H1 (cell line): ENCODE results near the gene CFAP97D1. TPM values are rescaled to one million over a fixed set of nuclear protein-coding genes. Genes with fewer than 3 reads are reported as not detected.

Experiments used
- CTCF ChIA-PET: fragments of 300-600 bp; sonication (Branson Sonifier 250); formaldehyde crosslinking; loops from one replicate; lab custom pipeline; 2021; ENCODE audit not compliant: partially characterized antibody; lab: Charles Lee
- POLR2A ChIA-PET: fragments of 300-600 bp; sonication (Branson Sonifier 250); formaldehyde crosslinking; loops from one replicate; lab custom pipeline; 2021; ENCODE audit warnings: inconsistent platforms; ENCODE audit not compliant: partially characterized antibody; lab: Charles Lee
- DNase-seq, 2 experiments: peaks; one replicate each; pipeline versions ENCODE4 v3.0.0 to v3.0.0-alpha.2; 2010 to 2022; ENCODE audit warnings: low spot score in 2 of 2, low read depth in 1 of 2, mixed read lengths in 1 of 2
- FAIRE-seq: peaks from 2 replicates; lab custom pipeline; 2011; peaks lifted over from hg19 to GRCh38; lab: Jason Lieb, UNC
- H2AFZ ChIP-seq: 2 replicates; pipeline ENCODE4 v1.8.1; 2012; ENCODE audit warnings: low read length, inconsistent platforms
- H2AK5ac ChIP-seq: 2 replicates; pipeline ENCODE4 v1.6.1; 2013; ENCODE audit warnings: low read depth, low read length
- H2BK120ac ChIP-seq: replicated peaks from 2 replicates; pipeline ENCODE3; 2013; ENCODE audit warnings: low read depth, low read length, inconsistent platforms
- H2BK12ac ChIP-seq: 2 replicates; pipeline ENCODE4 v1.6.1; 2013; ENCODE audit warnings: low read depth, low read length
- H2BK15ac ChIP-seq: 2 replicates; pipeline ENCODE4 v1.6.1; 2013; ENCODE audit warnings: low read length
- H2BK20ac ChIP-seq: 2 replicates; pipeline ENCODE4 v1.6.1; 2013; ENCODE audit warnings: low read length
- H2BK5ac ChIP-seq: 2 replicates; pipeline ENCODE4 v1.6.1; 2013; ENCODE audit warnings: low read depth, low read length
- H3K14ac ChIP-seq: 2 replicates; pipeline ENCODE4 v1.6.1; 2013; ENCODE audit warnings: inconsistent platforms; ENCODE audit not compliant: insufficient read length
- H3K18ac ChIP-seq: 2 replicates; pipeline ENCODE4 v1.6.1; 2013; ENCODE audit warnings: low read length; ENCODE audit errors: extremely low read depth
- H3K23ac ChIP-seq: 2 replicates; pipeline ENCODE4 v1.6.1; 2013; ENCODE audit warnings: inconsistent platforms; ENCODE audit not compliant: insufficient read length
- H3K23me2 ChIP-seq: 2 replicates; pipeline ENCODE4 v1.6.1; 2013; ENCODE audit warnings: low read depth, low read length
- H3K27ac ChIP-seq: 2 replicates; pipeline ENCODE4 v1.6.1; 2011; ENCODE audit warnings: low read depth, low read length, inconsistent platforms
- H3K27me3 ChIP-seq, 4 experiments: replicated peaks in 1 of 4; 1 replicate in 1 of 4; 2 replicates in 3 of 4; pipeline versions ENCODE4 v1.6.1 to v1.8.1; 2011 to 2013; ENCODE audit warnings: low read length in 3 of 4, mild to moderate bottlenecking in 3 of 4, inconsistent platforms in 2 of 4, mixed read lengths in 2 of 4, moderate library complexity in 1 of 4; ENCODE audit not compliant: control insufficient read depth in 3 of 4, insufficient read depth in 3 of 4; ENCODE audit errors: extremely low read depth in 1 of 4
- H3K36me3 ChIP-seq, 4 experiments: 2 replicates each; pipeline versions ENCODE4 v1.6.1 to v1.8.1; 2011 to 2013; ENCODE audit warnings: mild to moderate bottlenecking in 4 of 4, low read length in 3 of 4, moderate library complexity in 2 of 4, control low read depth in 1 of 4, inconsistent platforms in 1 of 4; ENCODE audit not compliant: insufficient read depth in 4 of 4, control insufficient read depth in 2 of 4
- H3K4ac ChIP-seq: replicated peaks from 2 replicates; pipeline ENCODE3; 2013; ENCODE audit warnings: low read length, low read depth, mixed read lengths, inconsistent platforms; ENCODE audit not compliant: insufficient read length
- H3K4me1 ChIP-seq, 4 experiments: replicated peaks in 1 of 4; 1 replicate in 1 of 4; 2 replicates in 3 of 4; pipeline versions ENCODE4 v1.6.1 to v1.8.1; 2011 to 2013; ENCODE audit warnings: low read length in 3 of 4, inconsistent platforms in 2 of 4, mixed read lengths in 1 of 4; ENCODE audit not compliant: insufficient read depth in 4 of 4, control insufficient read depth in 3 of 4
- H3K4me2 ChIP-seq, 2 experiments: 2 replicates each; pipeline versions ENCODE4 v1.6.1 to v1.8.1; 2011 to 2013; ENCODE audit warnings: low read depth in 2 of 2, low read length in 2 of 2, control low read depth in 1 of 2, inconsistent platforms in 1 of 2, mild to moderate bottlenecking in 1 of 2; ENCODE audit not compliant: insufficient read depth in 1 of 2
- H3K4me3 ChIP-seq, 4 experiments: fragments of 200-600, 300-600 bp in 1 of 4; sonication (generic), shearing (Covaris generic), sonication (Bioruptor Twin) in 1 of 4; 2 replicates each; pipeline versions ENCODE4 v1.5.1 to v1.8.1; 2011 to 2016; ENCODE audit warnings: low read length in 4 of 4, low read depth in 3 of 4, control low read depth in 2 of 4, inconsistent platforms in 2 of 4, mild to moderate bottlenecking in 2 of 4, mixed read lengths in 1 of 4, moderate library complexity in 1 of 4; ENCODE audit not compliant: insufficient read depth in 2 of 4; ENCODE audit errors: extremely low read depth in 1 of 4
- H3K56ac ChIP-seq: replicated peaks from 2 replicates; pipeline ENCODE3; 2013; ENCODE audit warnings: low read depth, mild to moderate bottlenecking, mixed read lengths, low read length, inconsistent platforms; ENCODE audit not compliant: insufficient read length
- H3K79me1 ChIP-seq: 2 replicates; pipeline ENCODE4 v1.6.1; 2013; ENCODE audit warnings: low read depth, low read length, control low read depth
- H3K79me2 ChIP-seq, 2 experiments: 2 replicates each; pipeline versions ENCODE4 v1.6.1 to v1.8.1; 2012 to 2013; ENCODE audit warnings: low read length in 2 of 2, mild to moderate bottlenecking in 2 of 2, inconsistent platforms in 1 of 2; ENCODE audit not compliant: insufficient read depth in 2 of 2, control insufficient read depth in 1 of 2
- H3K9ac ChIP-seq, 4 experiments: replicated peaks in 1 of 4; 1 replicate in 1 of 4; 2 replicates in 3 of 4; pipeline versions ENCODE4 v1.6.1 to v1.8.1; 2011 to 2013; ENCODE audit warnings: low read depth in 3 of 4, low read length in 3 of 4, control low read depth in 2 of 4, mild to moderate bottlenecking in 2 of 4, moderate library complexity in 2 of 4, inconsistent platforms in 1 of 4; ENCODE audit errors: extremely low read depth in 1 of 4
- H3K9me3 ChIP-seq, 2 experiments: 2 replicates each; pipeline versions ENCODE4 v1.6.1 to v1.8.1; 2012 to 2013; ENCODE audit warnings: mild to moderate bottlenecking in 2 of 2, moderate library complexity in 2 of 2, control low read depth in 1 of 2, inconsistent platforms in 1 of 2, low read depth in 1 of 2, low read length in 1 of 2, mixed read lengths in 1 of 2; ENCODE audit not compliant: insufficient read depth in 2 of 2
- H4K20me1 ChIP-seq, 2 experiments: replicated peaks in 1 of 2; 2 replicates each; pipeline versions ENCODE3 to v1.8.1; 2011 to 2013; ENCODE audit warnings: inconsistent platforms in 2 of 2, low read length in 2 of 2, mild to moderate bottlenecking in 1 of 2; ENCODE audit not compliant: insufficient read depth in 2 of 2, control insufficient read depth in 1 of 2
- H4K5ac ChIP-seq: 2 replicates; pipeline ENCODE4 v1.6.1; 2013; ENCODE audit warnings: low read length, low read depth, mixed read lengths, inconsistent platforms; ENCODE audit not compliant: insufficient read length
- H4K8ac ChIP-seq: 2 replicates; pipeline ENCODE4 v1.8.0; 2013; ENCODE audit warnings: mild to moderate bottlenecking, moderate library complexity, low read length, inconsistent platforms; ENCODE audit not compliant: insufficient read depth; ENCODE audit errors: extremely low read depth
- H4K91ac ChIP-seq: replicated peaks from 2 replicates; pipeline ENCODE3; 2013; ENCODE audit warnings: low read length, mixed read lengths, inconsistent platforms; ENCODE audit not compliant: insufficient read length
- BCL11A ChIP-seq, 2 experiments: IDR thresholded peaks; one replicate each; pipeline ENCODE4 v1.6.1; 2011; ENCODE audit warnings: low read depth in 2 of 2, low read length in 2 of 2, mild to moderate bottlenecking in 2 of 2
- CHD2 ChIP-seq: IDR thresholded peaks from 2 replicates; pipeline ENCODE4 v1.6.1; 2012; ENCODE audit warnings: low read length, improper control_type of control experiment
- FOSL1 ChIP-seq: IDR thresholded peaks from 2 replicates; pipeline ENCODE4 v1.6.1; 2011; ENCODE audit warnings: mild to moderate bottlenecking, low read depth, low read length, moderate library complexity; ENCODE audit not compliant: insufficient read depth
- JUND ChIP-seq: IDR thresholded peaks from 2 replicates; pipeline ENCODE4 v1.6.1; 2011; ENCODE audit warnings: mild to moderate bottlenecking, improper control_type of control experiment, low read length
- KDM5A ChIP-seq: fragments of 200-600 bp; IDR thresholded peaks from 2 replicates; pipeline ENCODE4 v1.7.1; 2012; ENCODE audit warnings: mild to moderate bottlenecking, low read length, inconsistent platforms, mixed read lengths
- PHF8 ChIP-seq: fragments of 200-600 bp; sonication (generic); conservative IDR thresholded peaks from 2 replicates; pipeline ENCODE4 v1.7.1; 2012; ENCODE audit warnings: low read depth, mild to moderate bottlenecking, inconsistent platforms, low read length, moderate library complexity
- POLR2AphosphoS5 ChIP-seq: IDR thresholded peaks from 2 replicates; pipeline ENCODE4 v1.6.1; 2011; ENCODE audit warnings: low read depth, low read length
- RBBP5 ChIP-seq: IDR thresholded peaks from 2 replicates; pipeline ENCODE4 v1.7.1; 2012; ENCODE audit warnings: low read depth, mild to moderate bottlenecking, inconsistent platforms, low read length, moderate library complexity, borderline replicate concordance
- RFX5 ChIP-seq: IDR thresholded peaks from 2 replicates; pipeline ENCODE4 v1.6.1; 2011; ENCODE audit warnings: low read depth, low read length, improper control_type of control experiment, borderline replicate concordance
- RXRA ChIP-seq: IDR thresholded peaks from 2 replicates; pipeline ENCODE4 v1.6.1; 2011; ENCODE audit warnings: low read depth, mild to moderate bottlenecking, low read length, moderate library complexity; ENCODE audit not compliant: insufficient read depth
- SAP30 ChIP-seq: fragments of 300-600 bp; sonication (generic); IDR thresholded peaks from 2 replicates; pipeline ENCODE4 v1.7.1; 2012; ENCODE audit warnings: low read length, moderate library complexity, mild to moderate bottlenecking, inconsistent platforms; ENCODE audit not compliant: insufficient read depth, insufficient replicate concordance
- SIRT6 ChIP-seq: IDR thresholded peaks from one replicate; pipeline ENCODE4 v1.7.1; 2012; ENCODE audit warnings: low read length, inconsistent platforms
- SP4 ChIP-seq: IDR thresholded peaks from 2 replicates; pipeline ENCODE4 v1.6.1; 2012; ENCODE audit warnings: low read length, inconsistent platforms
- SRF ChIP-seq: IDR thresholded peaks from 2 replicates; pipeline ENCODE4 v1.6.1; 2011; ENCODE audit warnings: mild to moderate bottlenecking, low read depth, low read length, moderate library complexity
- ZNF274 ChIP-seq: IDR thresholded peaks from 2 replicates; pipeline ENCODE4 v1.7.0; 2012; ENCODE audit warnings: low read length, borderline replicate concordance; ENCODE audit errors: extremely low read depth
- WGBS, 2 experiments: shearing (Covaris generic) in 1 of 2; methylation state at CpG; one replicate each; pipeline versions ENCODE4 v1.1.6 to v1.1.7; 2013 to 2015; ENCODE audit warnings: low lambda C conversion rate in 2 of 2, mixed read lengths in 2 of 2, inconsistent platforms in 1 of 2, low coverage in 1 of 2, missing lambda C conversion rate in 1 of 2; ENCODE audit not compliant: insufficient replicate concordance in 2 of 2, insufficient coverage in 1 of 2, insufficient read length in 1 of 2; ENCODE audit errors: extremely low coverage in 1 of 2, missing lambda C conversion rate in 1 of 2; 5-methylcytosine and 5-hydroxymethylcytosine counted together
- polyA plus RNA-seq, 7 experiments: library from polyadenylated mRNA; depleted of rRNA in 3 of 7; stranded (reverse) in 5 of 7; unstranded in 2 of 7; fragments of >200 nt in 5 of 7; fragments of 200-250 nt in 2 of 7; gene quantifications; 1 replicate in 5 of 7; 2 replicates in 1 of 7; 4 replicates in 1 of 7; pipeline versions ENCODE4 v1.2.1 to v1.2.3, GENCODE V29; 2011 to 2013; ENCODE audit warnings: missing spikeins in 2 of 7, mixed read lengths in 2 of 7
- total RNA-seq: library from RNA; stranded (reverse); fragmentation: NEBNext Ultra II Directional; extraction: Animal tissue kit (Norgen Biotek cat#: 25700); gene quantifications from 2 replicates; pipeline ENCODE4 v1.2.1, GENCODE V29; 2021

Gene CFAP97D1
- total and polyA plus RNA-seq, 2 of the 8 experiments (the other 6 are each of a cell fraction or from before 2014, with no cell fraction given), result 0.02 to 0.07 TPM

GRCh38 chr17:43800736-43801135, 20.5 kb downstream of the CFAP97D1 start:
- H3K9ac ChIP-seq, result no peak overlapping the region
- no peak overlapping the region for H4K5ac ChIP-seq
- DNase-seq, result no peak
- H3K27ac ChIP-seq, result no peak overlapping the region
- FAIRE-seq, result no peak
- H2BK20ac ChIP-seq, result no peak overlapping the region
- no peak overlapping the region for H3K56ac ChIP-seq
- H3K79me1 ChIP-seq, result no peaks in the 10 kb centered on the region
- H2BK5ac ChIP-seq, result no peak overlapping the region
- H3K18ac ChIP-seq, result no peak overlapping the region
- H2AFZ ChIP-seq, result no peak overlapping the region
- POLR2A ChIA-PET, result no interaction called here
- no peak overlapping the region for H3K4me2 ChIP-seq
- TF ChIP-seq SP4, result no peak
- TF ChIP-seq SIRT6, result no peak
- no peak for TF ChIP-seq PHF8
- no peak for TF ChIP-seq FOSL1
- TF ChIP-seq RXRA, result no peak
- TF ChIP-seq KDM5A, result no peak
- no peak for TF ChIP-seq POLR2AphosphoS5
- no peak for TF ChIP-seq RFX5
- no peak for TF ChIP-seq SAP30
- TF ChIP-seq CHD2, result no peak
- TF ChIP-seq BCL11A (IDR thresholded peaks at IDR 0.05; ENCODE audit: low read depth in 2 of 2, low read length in 2 of 2), result no peak
- TF ChIP-seq RBBP5, result no peak
- no peak for TF ChIP-seq SRF
- no peak for TF ChIP-seq JUND
- no peak for TF ChIP-seq ZNF274
- no peak overlapping the region for H4K8ac ChIP-seq
- no peak overlapping the region for H3K4me3 ChIP-seq
- no peak overlapping the region for H3K4ac ChIP-seq
- peaks cover 0 to 17% (median 7%) of the 10 kb centered on the region in 4 experiments; a peak in 5 of 7 replicates for H3K4me1 ChIP-seq
- WGBS, 2 experiments, result 92% methylated on average over 3 of the region's 3 CpGs; no CpG with 5 or more reads in 1 of the 2 experiments
- no peaks in the 10 kb centered on the region for H4K20me1 ChIP-seq
- H2BK15ac ChIP-seq, result no peak overlapping the region
- no peak overlapping the region for H2BK120ac ChIP-seq
- H3K14ac ChIP-seq, result no peak overlapping the region
- H3K23ac ChIP-seq, result no peak overlapping the region
- H3K36me3 ChIP-seq, result peaks cover 0 to 2% (median 0%) of the 10 kb centered on the region in 4 experiments; a peak in 1 of 8 replicates
- no peak overlapping the region for H2BK12ac ChIP-seq
- H2AK5ac ChIP-seq, result no peak overlapping the region
- no peaks in the 10 kb centered on the region for H3K23me2 ChIP-seq
- H3K79me2 ChIP-seq, result no peaks in the 10 kb centered on the region
- H3K27me3 ChIP-seq, result no peaks in the 10 kb centered on the region
- CTCF ChIA-PET, result interaction anchor here (0.5 to 2.4 kb wide), 2 partner anchors 11 to 403 kb away, joined by 6 read pairs; no protein-coding TSS in a partner anchor
- H3K9me3 ChIP-seq, result peaks cover 5 to 11% of the 10 kb centered on the region in 2 experiments; a peak in 3 of 4 replicates
- H4K91ac ChIP-seq, result no peak overlapping the region
